HS-5 (cell line): ENCODE data around the gene COMMD1.
"Not testable (repeated sequence)": the region's sequence is repeated elsewhere in the genome, so short reads cannot be mapped to it uniquely, and the experiment has no call there.

ENCODE experiments used
- DNase-seq: peaks from one replicate; pipeline ENCODE4 v3.0.0-alpha.2; 2012; ENCODE audit warnings: low read depth

COMMD1 gene

GRCh38 chr2:62074233-62074632 is 168.8 kb downstream of the COMMD1 start:
- DNase-seq = no peak

- DNase-seq = no peak
Measured at GRCh38 chr2:62076980-62077638, 171.6 kb downstream of the COMMD1 start.

- DNase-seq = no peak
Measured at GRCh38 chr2:62084801-62085200, 179.3 kb downstream of the COMMD1 start.

- DNase-seq = no peak
Measured at GRCh38 chr2:62089658-62090057, 184.2 kb downstream of the COMMD1 start.

- no peak for DNase-seq
Measured at GRCh38 chr2:62091471-62091870, 186.0 kb downstream of the COMMD1 start.

GRCh38 chr2:62099050-62099449 is 193.6 kb downstream of the COMMD1 start:
- DNase-seq = no peak

- DNase-seq = no peak
Measured at GRCh38 chr2:62099523-62100175, 194.2 kb downstream of the COMMD1 start.

- no peak for DNase-seq
Measured at GRCh38 chr2:62101886-62102285, 196.4 kb downstream of the COMMD1 start.

GRCh38 chr2:62102402-62102920 is 197.0 kb downstream of the COMMD1 start:
- DNase-seq = no peak

GRCh38 chr2:62109554-62109953 is 204.1 kb downstream of the COMMD1 start:
- DNase-seq = no peak

GRCh38 chr2:62110415-62111025 is 205.0 kb downstream of the COMMD1 start:
- DNase-seq = no peak

GRCh38 chr2:62112179-62112578 is 206.7 kb downstream of the COMMD1 start:
- no peak for DNase-seq

- DNase-seq = no peak
Measured at GRCh38 chr2:62114564-62114963, 209.1 kb downstream of the COMMD1 start.

GRCh38 chr2:62116983-62117382 is 211.5 kb downstream of the COMMD1 start:
- no peak for DNase-seq

- DNase-seq = no peak
Measured at GRCh38 chr2:62118160-62118559, 212.7 kb downstream of the COMMD1 start.

- DNase-seq = no peak
Measured at GRCh38 chr2:62119311-62119974, 214.0 kb downstream of the COMMD1 start.

- DNase-seq = not testable (repeated sequence)
Measured at GRCh38 chr2:62126239-62126638, 220.8 kb downstream of the COMMD1 start.

- DNase-seq = no peak
Measured at GRCh38 chr2:62133320-62133823, 227.9 kb downstream of the COMMD1 start.

- no peak for DNase-seq
Measured at GRCh38 chr2:62136956-62137830, 231.7 kb downstream of the COMMD1 start.

GRCh38 chr2:62140426-62141141 is 235.1 kb downstream of the COMMD1 start:
- no peak for DNase-seq
